Activated naive CD4-positive, alpha-beta T cell treated with anti-CD3 and anti-CD28 coated beads for 36 hours (primary cell): ENCODE data around the gene ZNF789. TPM values are rescaled to one million over a fixed set of nuclear protein-coding genes. Genes with fewer than 3 reads are reported as not detected.
"Not testable (repeated sequence)": the region's sequence is repeated elsewhere in the genome, so short reads cannot be mapped to it uniquely, and the experiment has no call there.

Source experiments
- CTCF ChIA-PET: fragments of 350-600 bp; sonication (Branson Sonifier 250); formaldehyde crosslinking; loops from one replicate; lab custom pipeline; 2021; ENCODE audit warnings: antibody characterized with exemption; lab: Charles Lee
- DNase-seq: peaks from one replicate; pipeline ENCODE4 v3.0.0-alpha.2; 2020
- H3K27ac Mint-ChIP-seq: one replicate; pipeline ENCODE4 v1.8.0; 2021; ENCODE audit warnings: mild to moderate bottlenecking, mixed read lengths
- H3K27me3 Mint-ChIP-seq: one replicate; pipeline ENCODE4 v1.8.0; 2021; ENCODE audit warnings: low read depth, mixed read lengths
- H3K36me3 Mint-ChIP-seq: one replicate; pipeline ENCODE4 v1.8.0; 2021; ENCODE audit warnings: low read depth, mixed read lengths
- H3K4me1 Mint-ChIP-seq: one replicate; pipeline ENCODE4 v1.8.0; 2021; ENCODE audit warnings: low read depth, mixed read lengths
- H3K4me3 Mint-ChIP-seq: one replicate; pipeline ENCODE4 v1.8.0; 2021; ENCODE audit warnings: mild to moderate bottlenecking, moderate library complexity, mixed read lengths
- H3K9me3 Mint-ChIP-seq: one replicate; pipeline ENCODE4 v1.8.0; 2021; ENCODE audit warnings: mixed read lengths
- intact Hi-C: fragments of 100-400 bp; cut with micrococcal nuclease; formaldehyde crosslinking; loops from one replicate; pipeline ENCODE4 v1.15.1; 2023
- total RNA-seq, 2 experiments: library from RNA; stranded (reverse); gene quantifications; one replicate each; pipeline ENCODE4 v1.2.3, GENCODE V29; 2021

Gene ZNF789
- total RNA-seq, 2 experiments from 2014 or later, result 8.0 to 9.8 TPM

DNA sequence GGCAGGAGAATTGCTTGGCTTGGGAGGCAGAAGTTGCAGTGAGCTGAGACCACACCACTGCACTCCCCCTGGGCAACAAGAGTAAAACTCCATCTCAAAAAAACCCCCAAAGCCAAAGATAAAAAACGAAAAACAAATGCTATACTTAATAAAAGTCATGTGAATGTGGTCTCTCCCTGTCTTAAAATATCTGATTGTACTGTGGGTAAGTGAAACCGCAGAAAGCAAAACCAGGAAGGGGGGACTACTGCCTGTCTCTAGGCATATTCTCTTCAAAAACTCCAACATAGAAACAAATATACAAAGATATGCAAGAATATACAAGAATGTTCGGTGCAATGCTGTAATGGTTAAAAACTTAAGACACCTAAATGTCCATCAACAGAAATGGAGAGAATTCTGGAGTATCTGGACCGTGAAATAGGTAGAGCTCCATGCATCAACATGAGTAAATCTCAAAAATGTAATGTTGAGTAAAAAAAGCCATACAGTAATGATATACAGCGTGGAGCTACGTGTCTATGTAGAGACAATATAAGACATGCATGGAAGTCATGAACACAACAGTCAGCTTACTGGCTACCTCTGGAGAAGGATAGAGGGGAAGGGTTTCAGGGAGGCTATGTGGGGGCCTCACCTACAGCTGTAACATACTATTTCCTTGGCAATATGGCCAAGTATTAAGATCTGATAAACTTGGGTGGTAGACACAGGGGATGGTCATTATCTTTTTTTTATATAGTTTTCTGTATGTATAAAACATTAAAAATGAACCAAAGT, 25.3 kb downstream of the ZNF789 start:
- no peaks in the 10 kb centered on the region for H3K27me3 Mint-ChIP-seq
- H3K4me3 Mint-ChIP-seq, result peak overlapping the region; percentile 99
- CTCF ChIA-PET, result interaction anchor here (0.6 kb wide), 2 partner anchors 29 to 54 kb away, joined by 3 to 4 read pairs; partner anchors contain the start of gene FAM200A
- H3K36me3 Mint-ChIP-seq, result peaks cover 55% of the 10 kb centered on the region
- intact Hi-C loops, result no loop called here
- no peak for DNase-seq
- peaks cover 23% of the 10 kb centered on the region for H3K4me1 Mint-ChIP-seq
- peak overlapping the region; percentile 79 for H3K27ac Mint-ChIP-seq
- peaks cover 15% of the 10 kb centered on the region for H3K9me3 Mint-ChIP-seq

DNA sequence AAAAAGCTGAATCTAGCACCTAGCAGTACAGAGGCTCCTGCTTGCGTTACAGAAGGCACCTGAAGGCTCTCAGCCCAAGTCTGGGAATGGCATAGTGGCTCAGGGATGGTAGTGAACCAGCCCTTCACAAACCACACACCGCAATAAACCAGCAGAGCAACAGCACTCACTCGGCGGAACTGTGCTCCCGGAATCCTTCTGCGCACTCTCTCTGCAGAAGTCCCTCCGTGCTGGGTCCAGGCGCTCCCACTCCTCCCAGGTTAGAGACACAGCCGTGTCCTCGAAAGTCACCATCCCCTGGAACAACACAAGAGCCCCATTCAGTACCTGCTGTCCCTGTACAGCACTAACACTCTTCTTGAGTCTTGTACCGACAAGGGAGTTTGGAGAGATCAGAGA, 25.9 kb downstream of the ZNF789 start:
- no peaks in the 10 kb centered on the region for H3K27me3 Mint-ChIP-seq
- DNase-seq, result no peak
- peak overlapping the region; percentile 99 for H3K27ac Mint-ChIP-seq
- CTCF ChIA-PET, result interaction anchor here (0.6 kb wide), 1 partner anchor 28 kb away, joined by 4 read pairs; no protein-coding TSS in a partner anchor
- peak overlapping the region; percentile 99 for H3K4me3 Mint-ChIP-seq
- H3K9me3 Mint-ChIP-seq, result peaks cover 10% of the 10 kb centered on the region
- H3K4me1 Mint-ChIP-seq, result peaks cover 23% of the 10 kb centered on the region
- peaks cover 49% of the 10 kb centered on the region for H3K36me3 Mint-ChIP-seq
- intact Hi-C loops, result no loop called here

DNA sequence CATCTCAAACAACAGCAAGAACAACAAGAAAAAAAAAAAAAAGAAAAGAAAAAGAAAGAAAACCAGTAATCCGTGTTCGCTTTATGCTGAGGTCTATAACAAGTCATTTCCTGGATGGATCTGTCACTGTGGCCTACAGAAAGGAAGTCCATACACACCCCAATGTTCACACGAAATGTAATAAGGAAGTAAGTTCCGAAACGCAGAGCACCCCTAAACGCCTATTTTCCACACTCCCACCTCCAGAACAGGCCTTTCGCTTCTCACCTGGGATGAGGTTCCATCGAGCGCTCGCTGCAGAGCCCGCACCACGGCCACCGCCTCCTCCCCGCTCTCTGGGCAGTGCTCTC, 26.7 kb downstream of the ZNF789 start:
- peak overlapping the region; percentile 99 for H3K4me3 Mint-ChIP-seq
- no peak for DNase-seq

DNA sequence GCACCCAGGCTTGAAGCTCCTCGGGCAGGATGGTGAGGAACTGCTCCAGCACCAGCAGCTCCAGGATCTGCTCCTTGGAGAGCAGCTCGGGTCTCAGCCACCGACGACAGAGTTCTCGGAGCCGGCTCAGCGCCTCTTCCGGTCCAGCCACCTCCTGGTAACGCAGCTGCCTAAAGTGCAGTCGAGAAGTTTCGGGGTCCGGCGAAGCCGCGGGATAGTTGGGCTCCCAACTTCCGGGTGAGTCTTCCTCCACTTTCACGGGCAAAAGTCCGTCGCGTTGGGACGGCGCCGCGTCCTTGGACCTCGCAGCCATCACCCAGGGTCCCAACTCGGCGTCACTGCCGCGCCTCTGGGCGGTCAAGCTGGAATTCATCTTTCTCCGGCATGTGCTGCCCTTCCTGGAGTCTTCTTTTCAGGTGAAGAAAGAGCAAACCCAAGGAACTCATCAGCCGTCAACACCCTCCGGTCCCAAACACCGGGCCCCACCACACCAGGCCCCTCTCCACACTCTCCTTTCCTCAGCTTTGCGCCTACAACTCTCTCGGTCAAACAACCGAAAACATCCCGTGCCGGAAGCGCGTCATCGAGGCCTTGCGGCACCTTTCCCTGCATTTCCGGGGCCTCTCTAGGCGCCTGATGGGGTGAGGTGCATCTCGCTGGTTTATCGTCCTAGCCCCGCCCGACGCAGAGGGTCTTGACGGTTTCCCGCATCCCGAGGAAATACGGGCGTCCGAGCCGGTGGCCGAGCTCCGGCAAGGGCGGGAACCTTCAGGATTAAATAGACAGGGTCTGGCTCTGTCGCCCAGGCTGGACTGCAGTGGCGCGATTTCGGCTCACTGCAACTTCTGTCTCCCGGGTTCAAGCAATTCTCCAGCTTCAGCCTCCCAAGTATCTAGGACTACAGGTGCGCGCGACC, 27.3 kb downstream of the ZNF789 start, which contains the start of gene ZNF394:
ZNF394 (minus strand) TSS at position 561 of the 916 bp plus-strand sequence; CDS start at position 373, 188 bp downstream.
- Mint-ChIP-seq H3K27me3 (no peaks in the 10 kb centered on the region), H3K27ac (peak within 1 kb of the TSS; percentile 99), H3K4me1 (peaks cover 23% of the 10 kb centered on the region), H3K36me3 (peaks cover 35% of the 10 kb centered on the region), H3K9me3 (no peaks in the 10 kb centered on the region), H3K4me3 (peak within 1 kb of the TSS; percentile 99)
- peak; percentile 94 for DNase-seq
- CTCF ChIA-PET, result interaction anchor here (0.8 kb wide), 1 partner anchor 14 kb away, joined by 3 read pairs; no protein-coding TSS in a partner anchor
- intact Hi-C loops, result loop anchor here (1.0 to 5.0 kb wide), 4 partner anchors 28 to 522 kb away; partner anchors contain the start of genes FAM200A, ZNF789 and ZSCAN25

More for the DNA sequence above, 26.7 kb downstream of the ZNF789 start:
- Mint-ChIP-seq H3K4me1 (peaks cover 23% of the 10 kb centered on the region), H3K27me3 (no peaks in the 10 kb centered on the region), H3K9me3 (peaks cover 2% of the 10 kb centered on the region), H3K27ac (peak overlapping the region; percentile 99), H3K36me3 (peaks cover 41% of the 10 kb centered on the region)
- intact Hi-C loops, result loop anchor here (1.0 kb wide), 1 partner anchor 27 kb away; the partner anchor contains the start of gene ZNF789
- CTCF ChIA-PET, result no interaction called here

DNA sequence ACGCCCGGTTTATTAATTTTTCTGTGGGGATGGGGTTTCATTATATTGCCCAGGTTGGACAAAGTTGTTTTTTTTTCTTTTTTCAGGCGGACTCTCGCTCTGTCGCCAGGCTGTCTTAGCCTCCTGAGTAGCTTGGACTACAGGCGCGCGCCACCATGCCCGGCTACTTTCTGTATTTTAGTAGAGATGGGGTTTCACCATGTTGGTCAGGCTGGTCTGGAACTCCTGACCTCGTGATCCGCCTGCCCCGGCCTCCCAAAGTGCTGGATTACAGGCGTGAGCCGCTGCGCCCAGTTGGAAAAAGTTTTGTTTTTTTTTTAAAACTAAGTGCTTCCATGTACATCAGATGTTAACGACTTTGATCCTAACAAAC, 27.9 kb downstream of the ZNF789 start:
- Mint-ChIP-seq H3K36me3 (peaks cover 29% of the 10 kb centered on the region), H3K27ac (peak overlapping the region; percentile 99), H3K9me3 (no peaks in the 10 kb centered on the region), H3K27me3 (no peaks in the 10 kb centered on the region), H3K4me1 (peaks cover 26% of the 10 kb centered on the region), H3K4me3 (peak overlapping the region; percentile 99)
- DNase-seq, result no peak
- intact Hi-C loops, result loop anchor here (1.0 to 5.0 kb wide), 3 partner anchors 52 to 522 kb away; partner anchors contain the start of genes FAM200A and ZSCAN25
- CTCF ChIA-PET, result interaction anchor here (0.5 to 0.8 kb wide), 2 partner anchors 15 to 435 kb away, joined by 3 to 6 read pairs; no protein-coding TSS in a partner anchor

DNA sequence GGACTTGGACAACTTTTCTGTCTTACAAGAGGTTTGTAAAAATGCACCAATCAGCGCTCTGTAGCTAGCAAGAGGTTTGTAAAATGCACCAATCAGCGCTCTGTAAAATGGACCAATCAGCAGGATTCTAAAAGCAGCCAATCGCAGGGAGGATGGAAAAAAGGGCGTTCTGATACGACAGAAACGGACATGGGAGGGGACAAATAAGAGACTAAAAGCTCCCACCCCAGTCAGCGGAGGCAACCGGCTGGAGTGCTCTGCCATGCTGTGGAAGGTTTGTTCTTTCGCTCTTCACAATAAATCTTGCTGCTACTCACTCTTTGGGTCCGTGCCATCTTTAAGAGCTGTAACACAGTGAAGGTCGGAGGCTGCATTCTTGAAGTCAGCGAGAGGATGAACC, 28.5 kb downstream of the ZNF789 start:
- H3K27ac Mint-ChIP-seq, result peak overlapping the region; percentile 99
- CTCF ChIA-PET, result interaction anchor here (0.5 to 1.0 kb wide), 3 partner anchors 10 to 434 kb away, joined by 3 to 6 read pairs (median 3); no protein-coding TSS in a partner anchor

DNA sequence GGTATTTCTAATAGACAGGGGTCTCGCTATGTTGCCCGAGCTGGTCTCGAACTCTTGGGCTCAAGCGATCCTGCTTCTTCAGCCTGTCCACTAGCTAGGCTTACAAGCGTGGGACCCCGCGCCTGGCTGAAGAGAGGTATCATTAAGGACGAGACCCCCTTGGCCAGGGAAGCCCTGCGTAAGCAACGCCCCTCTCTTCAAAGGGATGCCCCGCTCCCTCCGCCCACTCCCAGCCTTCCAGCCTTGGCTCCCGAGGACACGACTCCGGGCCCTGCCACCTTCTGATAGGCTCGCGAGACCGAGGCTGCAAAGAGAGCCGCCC, 31.6 kb downstream of the ZNF789 start:
- CTCF ChIA-PET, result interaction anchor here (0.9 to 2.6 kb wide), 4 partner anchors 22 to 191 kb away, joined by 3 to 5 read pairs (median 3); partner anchors contain the start of gene ZNF655
- DNase-seq, result no peak
- intact Hi-C loops, result loop anchor here (1.0 to 5.0 kb wide), 7 partner anchors 32 to 518 kb away; partner anchors contain the start of genes BUD31, CPSF4, PDAP1 and PTCD1
- peak overlapping the region; percentile 87 for H3K4me3 Mint-ChIP-seq
- peaks cover 24% of the 10 kb centered on the region for H3K4me1 Mint-ChIP-seq
- no peaks in the 10 kb centered on the region for H3K27me3 Mint-ChIP-seq
- H3K27ac Mint-ChIP-seq, result peak overlapping the region; percentile 98
- no peaks in the 10 kb centered on the region for H3K9me3 Mint-ChIP-seq
- peaks cover 12% of the 10 kb centered on the region for H3K36me3 Mint-ChIP-seq

More for the DNA sequence above, 28.5 kb downstream of the ZNF789 start:
- H3K9me3 Mint-ChIP-seq, DNase-seq, H3K27me3 Mint-ChIP-seq: not testable (repeated sequence)
- intact Hi-C loops, result loop anchor here (5.0 kb wide), 1 partner anchor 521 kb away; no protein-coding TSS in a partner anchor
- Mint-ChIP-seq H3K36me3 (peaks cover 25% of the 10 kb centered on the region), H3K4me3 (peak overlapping the region; percentile 99), H3K4me1 (peaks cover 30% of the 10 kb centered on the region)

DNA sequence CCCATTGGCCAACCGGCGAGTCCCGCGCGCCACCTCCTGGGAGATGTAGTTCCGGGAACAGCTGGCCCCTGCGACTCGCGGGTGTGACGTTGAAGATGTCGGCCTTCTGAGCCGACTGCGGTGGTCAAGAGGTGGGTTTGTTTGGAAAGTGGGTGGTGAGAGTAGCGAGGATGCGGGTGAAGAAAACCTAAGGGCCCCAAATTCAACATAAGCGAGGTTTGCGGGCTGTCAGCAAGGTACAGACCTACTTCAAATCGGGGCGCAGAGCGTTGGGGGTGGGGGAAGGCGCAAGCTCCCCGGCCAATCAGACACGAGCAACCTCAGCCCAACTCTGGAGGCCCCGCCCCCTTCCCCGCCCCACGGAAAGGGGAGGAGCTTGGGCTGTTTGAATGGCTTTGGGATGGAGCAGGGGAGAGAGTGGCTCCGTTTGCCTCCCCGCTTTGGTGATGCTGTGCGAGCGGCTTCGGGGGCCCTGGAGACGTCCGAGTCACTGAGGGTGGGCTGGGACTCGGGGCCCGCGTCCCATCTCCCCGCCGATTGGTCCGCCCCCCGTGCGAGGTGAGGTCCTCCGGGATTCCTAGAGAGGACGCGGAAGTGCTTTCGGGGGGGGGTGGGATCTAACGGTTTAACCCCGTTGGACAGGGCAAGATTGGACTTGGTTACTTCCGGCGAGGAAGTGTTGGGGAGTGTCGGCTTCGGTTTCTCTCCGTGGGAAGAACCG, 32.1 kb downstream of the ZNF789 start, which contains the start of gene ZKSCAN5:
ZKSCAN5 (plus strand) TSS at position 60 of the 721 bp plus-strand sequence. CDS start 1,383 bp downstream, outside the sequence.
- peaks cover 25% of the 10 kb centered on the region for H3K4me1 Mint-ChIP-seq
- intact Hi-C loops, result loop anchor here (1.0 to 5.0 kb wide), 8 partner anchors 32 to 518 kb away; partner anchors contain the start of genes BUD31, CPSF4, FAM200A and PDAP1
- CTCF ChIA-PET, result interaction anchor here (0.9 to 2.6 kb wide), 3 partner anchors 21 to 191 kb away, joined by 3 to 5 read pairs (median 3); partner anchors contain the start of gene ZNF655

DNA sequence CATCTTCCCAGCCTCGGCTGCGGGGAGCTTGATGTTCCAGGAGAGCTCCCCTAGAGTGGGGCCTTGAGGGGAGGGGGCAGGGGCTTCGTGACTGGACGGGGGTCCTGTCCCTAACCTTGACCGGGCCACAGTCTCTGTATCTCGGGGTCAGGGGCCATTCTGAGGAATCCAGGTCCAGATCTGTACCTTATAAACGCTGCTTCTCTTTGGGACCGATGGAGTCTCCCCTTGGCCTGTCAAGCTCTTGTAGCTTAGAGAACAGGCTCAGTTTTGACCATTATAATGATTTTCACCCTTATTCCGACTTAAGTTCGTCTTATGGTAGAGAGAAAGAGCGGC, 32.6 kb downstream of the ZNF789 start:
- CTCF ChIA-PET, result interaction anchor here (1.2 to 2.6 kb wide), 2 partner anchors 52 to 414 kb away, joined by 3 to 5 read pairs; partner anchors contain the start of genes TRIM4 and ZNF655
- DNase-seq, result no peak
- Mint-ChIP-seq H3K27ac (peak overlapping the region; percentile 98), H3K36me3 (peaks cover 6% of the 10 kb centered on the region), H3K27me3 (no peaks in the 10 kb centered on the region), H3K4me3 (peak overlapping the region; percentile 87), H3K4me1 (peaks cover 26% of the 10 kb centered on the region), H3K9me3 (no peaks in the 10 kb centered on the region)
- intact Hi-C loops, result loop anchor here (1.0 to 2.0 kb wide), 4 partner anchors 47 to 414 kb away; partner anchors contain the start of genes BUD31, CPSF4, FAM200A and PDAP1

More for the DNA sequence above, 32.1 kb downstream of the ZNF789 start, which contains the start of gene ZKSCAN5:
- DNase-seq, result peak; percentile 98
- H3K27ac Mint-ChIP-seq, result peak within 1 kb of the TSS; percentile 98
- H3K9me3 Mint-ChIP-seq, result no peaks in the 10 kb centered on the region
- peaks cover 10% of the 10 kb centered on the region for H3K36me3 Mint-ChIP-seq
- H3K4me3 Mint-ChIP-seq, result peak within 1 kb of the TSS; percentile 87
- H3K27me3 Mint-ChIP-seq, result no peaks in the 10 kb centered on the region

DNA sequence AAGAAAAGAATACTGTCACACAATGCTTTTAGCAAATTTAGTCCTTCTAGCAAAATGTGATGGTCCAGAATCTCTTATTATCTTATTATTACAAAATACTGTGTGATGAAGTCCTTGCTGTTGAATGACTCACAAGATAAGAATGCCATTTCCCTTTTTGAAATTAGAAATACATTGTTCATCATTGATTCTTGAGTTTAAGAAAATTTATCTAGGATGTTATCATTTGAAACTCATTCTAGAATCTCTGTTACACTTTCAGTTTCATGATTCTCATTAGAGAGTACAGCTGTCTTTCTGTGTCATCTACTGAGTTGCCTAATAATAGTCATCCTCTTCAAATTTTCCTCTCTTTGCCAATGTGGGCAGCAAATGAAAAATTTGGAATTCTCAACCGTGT, 41.4 kb downstream of the ZNF789 start:
- DNase-seq, result no peak
- no peaks in the 10 kb centered on the region for H3K9me3 Mint-ChIP-seq
- peaks cover 10% of the 10 kb centered on the region for H3K4me1 Mint-ChIP-seq
- CTCF ChIA-PET, result interaction anchor here (1.1 kb wide), 1 partner anchor 11 kb away, joined by 5 read pairs; no protein-coding TSS in a partner anchor
- H3K36me3 Mint-ChIP-seq, result peaks cover 15% of the 10 kb centered on the region
- no peak overlapping the region for H3K4me3 Mint-ChIP-seq
- H3K27me3 Mint-ChIP-seq, result no peaks in the 10 kb centered on the region
- intact Hi-C loops, result no loop called here
- no peak overlapping the region for H3K27ac Mint-ChIP-seq
